Gastrocnemius medialis (tissue), 4 donors: ENCODE results near the gene ASF1A.

Experiments
- POLR2A ChIP-seq, 2 donors: fragments of 450-650 bp; IDR thresholded peaks; one replicate each; pipeline ENCODE4 v1.6.1; 2017; ENCODE audit warnings: antibody characterized with exemption in 2 of 2, mild to moderate bottlenecking in 2 of 2, moderate library complexity in 2 of 2
- TF ChIP-seq, protein P1 (sequence below), 5 experiments: fragments of 450-650 bp in 3 of 5; fragments of 200-600 bp in 2 of 5; sonication (generic) in 2 of 5; IDR thresholded peaks in 4 of 5; conservative IDR thresholded peaks in 1 of 5; 1 replicate in 4 of 5; 2 replicates in 1 of 5; pipeline ENCODE4 v1.5.1; 2016 to 2019; ENCODE audit warnings: antibody characterized with exemption in 5 of 5, mild to moderate bottlenecking in 3 of 5, moderate library complexity in 3 of 5

DNA sequence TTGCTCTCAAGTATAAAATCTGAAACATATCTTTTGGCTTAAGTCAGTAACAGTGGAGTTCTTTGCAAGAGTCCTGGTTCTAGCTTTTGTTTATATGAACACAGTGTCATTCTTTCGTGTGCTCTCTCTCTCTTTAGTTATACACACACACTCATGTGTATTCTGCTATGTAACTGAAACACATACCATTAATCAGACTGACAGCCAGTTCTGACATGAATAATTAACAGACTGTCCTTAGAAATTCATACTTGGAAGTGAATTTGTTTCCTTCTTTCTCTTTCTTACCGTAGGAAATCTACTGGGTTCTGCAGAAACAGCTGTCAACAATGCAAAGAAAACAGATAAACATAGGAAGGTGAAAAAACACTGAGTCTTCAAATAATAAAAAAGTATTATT, 38.5 kb downstream of the ASF1A start:
- TF ChIP-seq, protein P1, sequence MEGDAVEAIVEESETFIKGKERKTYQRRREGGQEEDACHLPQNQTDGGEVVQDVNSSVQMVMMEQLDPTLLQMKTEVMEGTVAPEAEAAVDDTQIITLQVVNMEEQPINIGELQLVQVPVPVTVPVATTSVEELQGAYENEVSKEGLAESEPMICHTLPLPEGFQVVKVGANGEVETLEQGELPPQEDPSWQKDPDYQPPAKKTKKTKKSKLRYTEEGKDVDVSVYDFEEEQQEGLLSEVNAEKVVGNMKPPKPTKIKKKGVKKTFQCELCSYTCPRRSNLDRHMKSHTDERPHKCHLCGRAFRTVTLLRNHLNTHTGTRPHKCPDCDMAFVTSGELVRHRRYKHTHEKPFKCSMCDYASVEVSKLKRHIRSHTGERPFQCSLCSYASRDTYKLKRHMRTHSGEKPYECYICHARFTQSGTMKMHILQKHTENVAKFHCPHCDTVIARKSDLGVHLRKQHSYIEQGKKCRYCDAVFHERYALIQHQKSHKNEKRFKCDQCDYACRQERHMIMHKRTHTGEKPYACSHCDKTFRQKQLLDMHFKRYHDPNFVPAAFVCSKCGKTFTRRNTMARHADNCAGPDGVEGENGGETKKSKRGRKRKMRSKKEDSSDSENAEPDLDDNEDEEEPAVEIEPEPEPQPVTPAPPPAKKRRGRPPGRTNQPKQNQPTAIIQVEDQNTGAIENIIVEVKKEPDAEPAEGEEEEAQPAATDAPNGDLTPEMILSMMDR (IDR thresholded peaks at IDR 0.05 in 4 of 5, conservative IDR thresholded peaks at IDR 0.05 in 1 of 5): no peak
- TF ChIP-seq POLR2A (IDR thresholded peaks at IDR 0.05): no peak
